Activated T-cell treated with anti-CD3 and anti-CD28 coated beads, Interleukin-2, amount 50 U/mL, for 1 hour (primary cell): ENCODE results near the gene TTLL5.

Experiments used
- DNase-seq: peaks from one replicate; pipeline ENCODE4 v3.0.0-alpha.2; 2020

Gene TTLL5

GRCh38 chr14:75999511-76000190 is 338.6 kb downstream of the TTLL5 start:
- DNase-seq = no peak

- DNase-seq = no peak
These were observed 341.3 kb downstream of the TTLL5 start for GRCh38 chr14:76002383-76002782.
